LNCaP clone FGC (cell line): ENCODE data around the gene KRTAP5-8.

ENCODE experiments used
- DNase-seq: peaks from one replicate; pipeline ENCODE4 v3.0.0-alpha.2; 2011; ENCODE audit warnings: low read depth
- H3K4me3 ChIP-seq: 2 replicates; pipeline ENCODE4 v1.5.1; 2011; ENCODE audit warnings: mild to moderate bottlenecking, low read depth, low read length, control low read depth
- TF ChIP-seq, protein P1 (sequence below): IDR thresholded peaks from 2 replicates; pipeline ENCODE4 v1.5.1; 2012; ENCODE audit warnings: mild to moderate bottlenecking; ENCODE audit not compliant: control insufficient read depth, insufficient read depth; ENCODE audit errors: extremely low read depth

The KRTAP5-8 gene

DNA sequence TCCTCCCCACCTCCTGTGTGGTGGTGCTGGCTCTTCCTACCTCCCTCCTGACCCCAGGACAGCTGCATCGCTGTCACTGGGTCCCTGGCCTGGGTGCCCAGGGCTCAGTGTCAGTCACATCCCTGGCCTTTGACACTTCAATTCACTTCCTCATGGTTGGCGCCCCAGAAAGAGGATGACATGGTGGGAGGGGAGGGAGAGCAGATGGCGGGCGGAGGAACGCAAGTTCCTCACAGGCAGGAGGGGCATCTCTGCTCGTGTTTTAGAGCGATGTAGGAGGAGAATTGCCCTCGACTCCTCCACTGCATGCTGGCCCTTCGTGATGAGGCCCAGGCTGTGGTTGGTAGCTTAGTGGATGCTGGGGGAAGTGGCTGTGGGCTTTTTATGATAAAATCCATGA, 45.9 kb upstream of the KRTAP5-8 start:
- no peak overlapping the region for H3K4me3 ChIP-seq
- no peak for DNase-seq
- TF ChIP-seq, protein P1, sequence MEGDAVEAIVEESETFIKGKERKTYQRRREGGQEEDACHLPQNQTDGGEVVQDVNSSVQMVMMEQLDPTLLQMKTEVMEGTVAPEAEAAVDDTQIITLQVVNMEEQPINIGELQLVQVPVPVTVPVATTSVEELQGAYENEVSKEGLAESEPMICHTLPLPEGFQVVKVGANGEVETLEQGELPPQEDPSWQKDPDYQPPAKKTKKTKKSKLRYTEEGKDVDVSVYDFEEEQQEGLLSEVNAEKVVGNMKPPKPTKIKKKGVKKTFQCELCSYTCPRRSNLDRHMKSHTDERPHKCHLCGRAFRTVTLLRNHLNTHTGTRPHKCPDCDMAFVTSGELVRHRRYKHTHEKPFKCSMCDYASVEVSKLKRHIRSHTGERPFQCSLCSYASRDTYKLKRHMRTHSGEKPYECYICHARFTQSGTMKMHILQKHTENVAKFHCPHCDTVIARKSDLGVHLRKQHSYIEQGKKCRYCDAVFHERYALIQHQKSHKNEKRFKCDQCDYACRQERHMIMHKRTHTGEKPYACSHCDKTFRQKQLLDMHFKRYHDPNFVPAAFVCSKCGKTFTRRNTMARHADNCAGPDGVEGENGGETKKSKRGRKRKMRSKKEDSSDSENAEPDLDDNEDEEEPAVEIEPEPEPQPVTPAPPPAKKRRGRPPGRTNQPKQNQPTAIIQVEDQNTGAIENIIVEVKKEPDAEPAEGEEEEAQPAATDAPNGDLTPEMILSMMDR, result no peak

DNA sequence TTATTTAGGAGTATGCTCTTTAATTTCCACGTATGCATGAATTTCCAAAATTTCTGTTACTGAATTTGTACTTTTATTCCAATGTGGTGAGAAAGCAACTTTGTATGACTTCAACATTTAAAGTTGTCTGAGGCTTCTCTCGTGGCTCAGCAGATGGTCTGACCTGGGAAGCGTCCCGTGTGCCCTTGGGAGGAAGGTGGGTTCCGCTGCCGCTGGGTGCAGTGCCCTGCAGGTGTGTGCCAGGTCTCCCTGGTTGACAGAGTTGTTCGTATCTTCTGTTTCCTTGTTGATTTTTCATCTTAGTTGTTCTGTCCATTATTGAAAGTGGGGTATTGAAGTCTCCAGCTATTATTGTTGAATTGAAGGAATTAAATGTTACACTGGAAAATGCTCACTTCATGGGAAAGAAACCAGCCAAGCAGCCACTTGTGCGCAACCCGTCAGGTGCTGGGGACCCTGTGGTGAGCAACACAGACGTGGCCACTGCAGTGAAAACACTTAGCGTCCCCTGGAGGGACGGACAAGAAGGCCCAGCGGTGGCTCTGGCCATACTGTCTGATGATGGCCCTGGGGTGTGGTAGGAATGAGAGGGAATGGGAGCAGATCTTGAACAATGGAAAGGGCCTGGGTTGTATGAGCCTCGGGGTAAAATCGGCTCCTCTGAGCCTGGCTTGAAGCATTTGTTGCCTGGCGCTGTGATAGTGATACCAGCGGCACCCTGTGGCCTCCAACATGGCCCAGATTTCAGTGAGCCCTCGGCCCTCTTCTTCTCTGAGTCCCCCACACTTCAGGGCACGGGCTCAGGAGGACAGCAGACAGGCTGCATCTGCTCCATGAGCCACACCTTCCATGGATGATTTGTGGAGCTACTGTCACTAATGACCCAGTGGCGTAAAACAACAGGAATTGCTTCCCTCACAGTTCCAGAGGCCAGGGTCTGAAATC, 42.3 kb upstream of the KRTAP5-8 start:
- no peak for DNase-seq
- TF ChIP-seq, protein P1, result no peak
- no peak overlapping the region for H3K4me3 ChIP-seq

DNA sequence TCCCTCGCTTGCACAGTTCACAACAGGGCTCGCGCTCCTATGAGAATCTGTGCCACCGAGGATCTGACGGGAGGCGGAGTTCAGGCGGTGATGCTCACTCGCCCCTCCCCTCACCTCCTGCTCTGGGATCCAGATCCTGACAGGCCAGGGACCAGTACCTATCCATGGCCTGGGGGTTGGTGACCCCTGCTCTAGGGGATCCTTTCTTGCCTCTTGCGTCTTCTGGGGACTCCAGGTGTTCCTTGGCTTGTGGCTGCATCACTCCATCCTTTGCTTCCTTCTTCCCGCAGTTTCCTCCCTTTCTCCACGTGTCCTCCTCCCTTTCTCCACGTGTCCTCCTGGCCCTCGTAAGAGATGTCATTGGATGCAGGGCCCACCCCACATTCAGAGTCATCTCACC, 41.4 kb upstream of the KRTAP5-8 start:
- H3K4me3 ChIP-seq, result no peak overlapping the region
- no peak for DNase-seq
- TF ChIP-seq, protein P1, result no peak

DNA sequence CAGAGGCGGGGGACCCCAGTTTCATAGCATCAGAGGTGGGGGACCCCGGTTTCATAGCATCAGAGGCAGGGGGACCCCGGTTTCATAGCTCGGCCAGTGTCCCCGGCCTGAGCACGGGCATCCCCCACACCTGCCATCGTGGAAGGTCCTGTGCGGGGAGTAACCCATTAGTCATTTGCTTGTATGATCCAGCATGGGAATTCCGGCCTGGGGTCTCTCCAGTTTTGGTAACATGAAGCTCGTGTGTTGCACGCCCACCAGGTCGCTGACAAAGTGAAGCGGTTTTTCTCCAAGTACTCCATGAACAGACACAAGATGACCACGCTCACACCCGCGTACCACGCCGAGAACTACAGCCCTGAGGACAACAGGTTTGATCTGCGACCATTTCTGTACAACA, 39.7 kb upstream of the KRTAP5-8 start:
- TF ChIP-seq, protein P1, result no peak
- DNase-seq, result no peak
- H3K4me3 ChIP-seq, result no peak overlapping the region

DNA sequence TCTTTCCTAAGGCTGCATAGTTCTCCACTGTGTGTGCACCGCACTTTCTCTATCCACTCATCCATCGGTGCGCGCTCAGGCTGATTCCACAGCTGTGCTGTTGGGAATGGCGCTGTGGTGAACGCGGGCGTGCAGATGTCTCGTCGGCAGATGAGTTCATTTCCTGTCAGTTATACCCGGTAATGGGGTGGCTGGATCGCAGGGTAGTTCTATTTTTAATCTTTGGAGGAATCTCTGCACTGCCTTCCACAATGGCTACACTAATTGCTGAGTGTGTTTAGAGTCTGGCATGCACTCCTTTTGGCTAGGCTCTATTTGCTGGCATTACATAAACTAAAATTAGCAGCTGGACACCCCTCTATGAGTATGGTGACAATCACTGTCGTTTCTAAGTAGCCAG, 38.7 kb upstream of the KRTAP5-8 start:
- H3K4me3 ChIP-seq, result no peak overlapping the region
- DNase-seq, result no peak
- TF ChIP-seq, protein P1, result no peak

DNA sequence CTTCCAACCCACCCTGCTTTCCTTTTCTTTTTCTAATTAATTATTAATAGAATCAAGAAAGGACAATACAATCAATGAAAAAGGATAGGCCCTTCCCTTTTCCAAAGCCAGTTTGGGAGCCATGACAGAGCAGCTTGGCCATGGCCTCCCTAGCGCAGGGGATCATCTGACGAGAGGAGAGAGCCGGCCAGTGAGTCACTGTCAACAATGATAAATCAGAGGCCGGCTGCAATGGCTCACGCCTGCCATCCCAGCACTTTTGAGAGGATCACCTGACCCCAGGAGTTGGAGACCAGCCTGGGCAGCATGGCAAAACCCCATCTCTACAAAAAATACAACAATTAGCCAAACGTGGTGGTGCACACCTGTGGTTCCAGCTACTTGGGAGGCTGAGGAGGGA, 38.3 kb upstream of the KRTAP5-8 start:
- no peak overlapping the region for H3K4me3 ChIP-seq
- TF ChIP-seq, protein P1, result no peak
- no peak for DNase-seq

DNA sequence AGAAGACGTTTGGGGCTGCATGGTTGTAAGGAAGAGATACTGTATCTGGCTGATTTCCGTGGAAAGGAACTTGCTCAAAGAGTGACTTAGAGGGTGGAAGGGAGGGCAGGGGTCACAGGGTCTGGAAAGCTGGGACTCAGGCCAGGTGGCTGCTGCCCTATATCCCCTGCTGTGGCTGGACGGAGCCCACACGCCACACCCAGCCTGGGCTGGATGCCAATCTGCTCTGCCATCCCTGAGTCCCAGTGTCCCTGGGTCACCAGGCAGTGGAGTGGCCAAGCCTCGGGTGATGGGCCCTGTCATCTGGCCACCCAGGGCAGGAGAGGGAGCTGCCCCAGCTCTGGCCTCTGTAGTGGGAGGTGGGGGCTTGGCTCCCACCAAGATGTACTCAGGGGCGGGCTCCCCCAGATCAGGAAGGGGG, 37.2 kb upstream of the KRTAP5-8 start:
- no peak for DNase-seq
- TF ChIP-seq, protein P1, result no peak
- H3K4me3 ChIP-seq, result no peak overlapping the region
